Liver (tissue), 9 donors: ENCODE measurements around the gene EPB41L1. TPM values are rescaled to one million over a fixed set of nuclear protein-coding genes. Genes with fewer than 3 reads are reported as not detected.

ENCODE experiments used
- DNase-seq: peaks from one replicate; pipeline ENCODE4 v3.0.0-alpha.2; 2017; ENCODE audit warnings: low spot score
- H3K27ac ChIP-seq, 2 donors: one replicate each; pipeline ENCODE4 v1.7.0; 2013; ENCODE audit warnings: inconsistent platforms in 2 of 2, low read length in 2 of 2, control low read depth in 1 of 2, low read depth in 1 of 2, mild to moderate bottlenecking in 1 of 2
- H3K27me3 ChIP-seq, 4 donors: one replicate each; pipeline versions ENCODE4 v1.6.1 to v1.7.0; 2013; ENCODE audit warnings: low read length in 3 of 4, inconsistent platforms in 1 of 4, mild to moderate bottlenecking in 1 of 4, moderate library complexity in 1 of 4; ENCODE audit not compliant: control insufficient read depth in 4 of 4, insufficient read depth in 4 of 4
- H3K36me3 ChIP-seq, 4 donors: one replicate each; pipeline versions ENCODE4 v1.6.1 to v1.7.0; 2013; ENCODE audit warnings: low read length in 3 of 4, mild to moderate bottlenecking in 3 of 4, low read depth in 1 of 4, moderate library complexity in 1 of 4; ENCODE audit not compliant: control insufficient read depth in 4 of 4, insufficient read depth in 3 of 4
- H3K4me1 ChIP-seq, 4 donors: one replicate each; pipeline versions ENCODE4 v1.6.1 to v1.7.0; 2013; ENCODE audit warnings: low read length in 3 of 4, mild to moderate bottlenecking in 3 of 4, moderate library complexity in 1 of 4; ENCODE audit not compliant: control insufficient read depth in 4 of 4, insufficient read depth in 4 of 4
- H3K4me3 ChIP-seq, 3 donors: one replicate each; pipeline versions ENCODE4 v1.6.1 to v1.7.0; 2013; ENCODE audit warnings: low read length in 3 of 3, control low read depth in 1 of 3, low read depth in 1 of 3, mild to moderate bottlenecking in 1 of 3
- H3K9ac ChIP-seq, 2 donors: one replicate each; pipeline ENCODE4 v1.7.0; 2013; ENCODE audit warnings: low read length in 2 of 2, mild to moderate bottlenecking in 2 of 2, moderate library complexity in 2 of 2, control low read depth in 1 of 2, low read depth in 1 of 2
- H3K9me3 ChIP-seq, 4 donors: one replicate each; pipeline versions ENCODE4 v1.6.1 to v1.7.0; 2013; ENCODE audit warnings: low read length in 3 of 4; ENCODE audit not compliant: control insufficient read depth in 4 of 4
- ATF3 ChIP-seq: IDR thresholded peaks from 2 replicates; pipeline ENCODE4 v1.6.1; 2016; ENCODE audit warnings: antibody characterized with exemption
- CTCF ChIP-seq: fragments of 150-350 bp; IDR thresholded peaks from 2 replicates; pipeline ENCODE4 v1.5.1; 2017; ENCODE audit warnings: improper control_type of control experiment, low read depth, low read length; ENCODE audit not compliant: missing input control
- EGR1 ChIP-seq, 2 donors: IDR thresholded peaks; 2 replicates each; pipeline ENCODE4 v1.6.1; 2016 to 2018; ENCODE audit warnings: antibody characterized with exemption in 2 of 2, low read depth in 2 of 2
- FOXA1 ChIP-seq: IDR thresholded peaks from 2 replicates; pipeline ENCODE4 v1.6.1; 2016; ENCODE audit warnings: antibody characterized with exemption
- FOXA2 ChIP-seq: IDR thresholded peaks from 2 replicates; pipeline ENCODE4 v1.6.1; 2016; ENCODE audit warnings: antibody characterized with exemption
- GABPA ChIP-seq, 2 donors: IDR thresholded peaks in 1 of 2; conservative IDR thresholded peaks in 1 of 2; 2 replicates each; pipeline ENCODE4 v1.6.1; 2016; ENCODE audit warnings: antibody characterized with exemption in 2 of 2, mild to moderate bottlenecking in 1 of 2, moderate library complexity in 1 of 2
- HNF4A ChIP-seq, 2 donors: conservative IDR thresholded peaks; 2 replicates each; pipeline ENCODE4 v1.6.1; 2016; ENCODE audit warnings: antibody characterized with exemption in 2 of 2, mild to moderate bottlenecking in 2 of 2
- HNF4G ChIP-seq: IDR thresholded peaks from 2 replicates; pipeline ENCODE4 v1.6.1; 2016; ENCODE audit warnings: antibody characterized with exemption
- JUND ChIP-seq, 2 donors: IDR thresholded peaks; 2 replicates each; pipeline ENCODE4 v1.6.1; 2016; ENCODE audit warnings: antibody characterized with exemption in 2 of 2
- MAX ChIP-seq: IDR thresholded peaks from 2 replicates; pipeline ENCODE4 v1.6.1; 2016; ENCODE audit warnings: antibody characterized with exemption
- NR2F2 ChIP-seq: IDR thresholded peaks from 2 replicates; pipeline ENCODE4 v1.6.1; 2016; ENCODE audit warnings: antibody characterized with exemption
- RAD21 ChIP-seq, 2 donors: IDR thresholded peaks; 2 replicates each; pipeline ENCODE4 v1.6.1; 2016; ENCODE audit warnings: antibody characterized with exemption in 2 of 2, mild to moderate bottlenecking in 2 of 2
- REST ChIP-seq: IDR thresholded peaks from 2 replicates; pipeline ENCODE4 v1.6.1; 2016; ENCODE audit warnings: antibody characterized with exemption, mild to moderate bottlenecking
- RXRA ChIP-seq, 2 donors: IDR thresholded peaks; 2 replicates each; pipeline ENCODE4 v1.6.1; 2017 to 2018; ENCODE audit warnings: antibody characterized with exemption in 2 of 2, mild to moderate bottlenecking in 1 of 2
- SP1 ChIP-seq: IDR thresholded peaks from 2 replicates; pipeline ENCODE4 v1.6.1; 2018; ENCODE audit warnings: antibody characterized with exemption, mild to moderate bottlenecking
- YY1 ChIP-seq: IDR thresholded peaks from 2 replicates; pipeline ENCODE4 v1.6.1; 2016; ENCODE audit warnings: antibody characterized with exemption, mild to moderate bottlenecking
- ZBTB33 ChIP-seq: IDR thresholded peaks from 2 replicates; pipeline ENCODE4 v1.6.1; 2016; ENCODE audit warnings: antibody characterized with exemption
- WGBS: extraction: QIAGEN DNeasy Blood & Tissue Kit; methylation state at CpG from one replicate; pipeline ENCODE4 v1.1.7; 2013; 5-methylcytosine and 5-hydroxymethylcytosine counted together
- polyA plus RNA-seq, 2 donors: library from polyadenylated mRNA; stranded (reverse) in 1 of 2; unstranded in 1 of 2; fragments of 200-250 nt in 1 of 2; fragments of >200 nt in 1 of 2; fragmentation: Nextera tagmentation in 1 of 2; extraction: Ambion mirVana in 1 of 2; gene quantifications; one replicate each; pipeline versions ENCODE4 v1.2.1 to v1.2.3, GENCODE V29; 2013 to 2015
- total RNA-seq, 2 donors: library from RNA; depleted of rRNA; stranded (reverse); fragments of >200 nt; gene quantifications; one replicate each; pipeline ENCODE4 v1.2.3, GENCODE V29; 2014
- donor health status: healthy.
- donor health status: healthy.
- donor health status: healthy.
- donor health status: healthy.
- donor health status: healthy.

The EPB41L1 gene
- total and polyA plus RNA-seq, 4 donors: 2.4 to 11.9 (median 4.3) TPM

GRCh38 chr20:36238153-36238552 is 83.6 kb downstream of the EPB41L1 start:
- Histone ChIP-seq H3K27ac (no peak overlapping the region), H3K4me1 (peaks cover 5 to 25% (median 20%) of the 10 kb centered on the region in 4 donors), H3K4me3 (no peak overlapping the region), H3K36me3 (peaks cover 2 to 20% (median 11%) of the 10 kb centered on the region in 4 donors), H3K9me3 (no peaks in the 10 kb centered on the region), H3K27me3 (no peaks in the 10 kb centered on the region), H3K9ac (no peak overlapping the region)
- DNase-seq: no peak
- TF ChIP-seq REST (no peak), EGR1 (IDR thresholded peaks at IDR 0.05; ENCODE audit: low read depth in 2 of 2) (no peak), HNF4G (no peak), FOXA2 (no peak), ZBTB33 (no peak), NR2F2 (no peak), RAD21 (IDR thresholded peaks at IDR 0.05) (no peak), SP1 (no peak), RXRA (IDR thresholded peaks at IDR 0.05) (no peak), GABPA (IDR thresholded peaks at IDR 0.05 in 1 of 2, conservative IDR thresholded peaks at IDR 0.05 in 1 of 2) (no peak)
- WGBS: 90% methylated on average over 3 of the region's 3 CpGs

- H3K9ac ChIP-seq: no peak overlapping the region
- DNase-seq: no peak
- no peaks in the 10 kb centered on the region for H3K27me3 ChIP-seq
- H3K4me3 ChIP-seq: no peak overlapping the region
- peaks cover 5 to 25% (median 20%) of the 10 kb centered on the region in 4 donors for H3K4me1 ChIP-seq
- 47% methylated on average over 3 of the region's 3 CpGs for WGBS
- no peak for TF ChIP-seq REST
- no peak for TF ChIP-seq YY1
- no peak for TF ChIP-seq CTCF
- TF ChIP-seq RAD21 (IDR thresholded peaks at IDR 0.05): no peak
- TF ChIP-seq HNF4G: no peak
- TF ChIP-seq ATF3: no peak
- no peak for TF ChIP-seq JUND (IDR thresholded peaks at IDR 0.05)
- TF ChIP-seq HNF4A (conservative IDR thresholded peaks at IDR 0.05): no peak
- no peak for TF ChIP-seq MAX
- no peak for TF ChIP-seq SP1
- TF ChIP-seq FOXA1: no peak
- no peak for TF ChIP-seq EGR1 (IDR thresholded peaks at IDR 0.05; ENCODE audit: low read depth in 2 of 2)
- TF ChIP-seq NR2F2: no peak
- TF ChIP-seq FOXA2: no peak
- no peak for TF ChIP-seq GABPA (IDR thresholded peaks at IDR 0.05 in 1 of 2, conservative IDR thresholded peaks at IDR 0.05 in 1 of 2)
- no peak for TF ChIP-seq RXRA (IDR thresholded peaks at IDR 0.05)
- no peaks in the 10 kb centered on the region for H3K9me3 ChIP-seq
- peaks cover 2 to 25% (median 16%) of the 10 kb centered on the region in 4 donors for H3K36me3 ChIP-seq
- no peak overlapping the region for H3K27ac ChIP-seq
Measured at GRCh38 chr20:36238760-36239159, 84.2 kb downstream of the EPB41L1 start.
